GM12864 (cell line): ENCODE data around the gene SIAH1.

Source experiments
- DNase-seq: peaks from one replicate; pipeline ENCODE4 v3.0.0-alpha.2; 2011; ENCODE audit warnings: low read depth
- H3K4me3 ChIP-seq: 2 replicates; pipeline ENCODE4 v1.5.1; 2011; ENCODE audit warnings: mild to moderate bottlenecking, low read depth, low read length, control low read depth
- CTCF ChIP-seq: IDR thresholded peaks from 2 replicates; pipeline ENCODE4 v1.5.1; 2011; ENCODE audit warnings: low read depth, mild to moderate bottlenecking, moderate library complexity, low read length, control low read depth, inconsistent platforms; ENCODE audit errors: missing control alignments

The SIAH1 gene

GRCh38 chr16:48392407-48392806 lies 7.2 kb upstream of the SIAH1 start:
- no peak for DNase-seq
- no peak for TF ChIP-seq CTCF

GRCh38 chr16:48386559-48387312 lies 1.5 kb upstream of the SIAH1 start:
- TF ChIP-seq CTCF = no peak
- H3K4me3 ChIP-seq = no peak overlapping the region
- DNase-seq = no peak

More at GRCh38 chr16:48392407-48392806, 7.2 kb upstream of the SIAH1 start:
- H3K4me3 ChIP-seq = no peak overlapping the region

GRCh38 chr16:48384520-48385252 lies 527 bp downstream of the SIAH1 start:
- no peak for DNase-seq
- peak overlapping the region; percentile 75 for H3K4me3 ChIP-seq
- no peak for TF ChIP-seq CTCF

GRCh38 chr16:48383877-48384519 lies 1.2 kb downstream of the SIAH1 start:
- no peak for DNase-seq
- peak overlapping the region; percentile 75 for H3K4me3 ChIP-seq
- no peak for TF ChIP-seq CTCF

GRCh38 chr16:48383009-48383876 lies 2.0 kb downstream of the SIAH1 start:
- no peak for DNase-seq
- no peak for TF ChIP-seq CTCF

GRCh38 chr16:48382131-48382530 lies 3.1 kb downstream of the SIAH1 start:
- DNase-seq = no peak
- no peak for TF ChIP-seq CTCF
- no peak overlapping the region for H3K4me3 ChIP-seq

More at GRCh38 chr16:48383009-48383876, 2.0 kb downstream of the SIAH1 start:
- H3K4me3 ChIP-seq = peak overlapping the region; percentile 75
